Chondrocyte (in vitro differentiated cells): ENCODE results near the gene GALNT1. TPM values are rescaled to one million over a fixed set of nuclear protein-coding genes. Genes with fewer than 3 reads are reported as not detected.

ENCODE experiments used
- DNase-seq: peaks from one replicate; pipeline ENCODE4 v3.0.0; 2021; ENCODE audit warnings: mixed read lengths, low spot score
- H3K27ac Mint-ChIP-seq: one replicate; pipeline ENCODE4 v1.8.0; 2021; ENCODE audit warnings: mild to moderate bottlenecking, moderate library complexity, mixed read lengths; ENCODE audit not compliant: unreplicated experiment
- H3K27me3 Mint-ChIP-seq: 2 replicates; pipeline ENCODE4 v1.8.0; 2021; ENCODE audit warnings: low read depth, mixed read lengths
- H3K36me3 Mint-ChIP-seq: 2 replicates; pipeline ENCODE4 v1.8.0; 2021; ENCODE audit warnings: low read depth, mixed read lengths
- H3K4me1 Mint-ChIP-seq: 2 replicates; pipeline ENCODE4 v1.8.0; 2021; ENCODE audit warnings: low read depth, mild to moderate bottlenecking, mixed read lengths
- H3K4me3 Mint-ChIP-seq: one replicate; pipeline ENCODE4 v1.8.0; 2021; ENCODE audit warnings: mild to moderate bottlenecking, moderate library complexity, mixed read lengths; ENCODE audit not compliant: unreplicated experiment
- H3K9me3 Mint-ChIP-seq: 2 replicates; pipeline ENCODE4 v1.8.0; 2021; ENCODE audit warnings: low read depth, mixed read lengths
- total RNA-seq: library from RNA; stranded (reverse); gene quantifications from 3 replicates; pipeline ENCODE4 v1.2.1, GENCODE V29; 2021
- TF ChIP-seq, protein P1 (sequence below): fragments of 200-600 bp; sonication (generic); IDR thresholded peaks from 2 replicates; pipeline ENCODE4 v1.5.0; 2021; ENCODE audit warnings: antibody characterized with exemption, mild to moderate bottlenecking, moderate library complexity

The GALNT1 gene
- total RNA-seq, 1 donor from 2014 or later = 228 TPM

DNA sequence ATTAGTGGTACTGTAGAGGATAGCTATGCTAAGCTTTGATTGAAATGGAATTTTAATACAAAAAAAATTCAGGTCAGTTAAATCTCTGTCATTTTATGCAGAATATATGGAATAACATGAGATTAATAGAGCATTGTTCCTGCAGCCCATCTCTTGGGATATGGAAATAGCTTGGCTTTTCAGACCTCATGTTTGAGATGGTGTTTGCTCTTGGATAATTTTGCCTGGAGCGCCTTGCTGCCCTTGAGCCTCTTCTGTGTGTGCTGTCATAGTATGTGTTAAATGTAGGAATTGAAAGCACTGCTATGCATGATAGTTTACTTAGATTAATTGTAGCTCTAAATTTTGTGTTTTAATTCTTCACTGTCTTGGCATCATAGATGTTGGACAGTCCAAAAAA is 27.7 kb downstream of the GALNT1 start:
- no peaks in the 10 kb centered on the region for H3K9me3 Mint-ChIP-seq
- H3K27ac Mint-ChIP-seq = no peak overlapping the region
- no peak overlapping the region for H3K4me3 Mint-ChIP-seq
- H3K36me3 Mint-ChIP-seq = no peaks in the 10 kb centered on the region
- DNase-seq = no peak
- TF ChIP-seq, protein P1, sequence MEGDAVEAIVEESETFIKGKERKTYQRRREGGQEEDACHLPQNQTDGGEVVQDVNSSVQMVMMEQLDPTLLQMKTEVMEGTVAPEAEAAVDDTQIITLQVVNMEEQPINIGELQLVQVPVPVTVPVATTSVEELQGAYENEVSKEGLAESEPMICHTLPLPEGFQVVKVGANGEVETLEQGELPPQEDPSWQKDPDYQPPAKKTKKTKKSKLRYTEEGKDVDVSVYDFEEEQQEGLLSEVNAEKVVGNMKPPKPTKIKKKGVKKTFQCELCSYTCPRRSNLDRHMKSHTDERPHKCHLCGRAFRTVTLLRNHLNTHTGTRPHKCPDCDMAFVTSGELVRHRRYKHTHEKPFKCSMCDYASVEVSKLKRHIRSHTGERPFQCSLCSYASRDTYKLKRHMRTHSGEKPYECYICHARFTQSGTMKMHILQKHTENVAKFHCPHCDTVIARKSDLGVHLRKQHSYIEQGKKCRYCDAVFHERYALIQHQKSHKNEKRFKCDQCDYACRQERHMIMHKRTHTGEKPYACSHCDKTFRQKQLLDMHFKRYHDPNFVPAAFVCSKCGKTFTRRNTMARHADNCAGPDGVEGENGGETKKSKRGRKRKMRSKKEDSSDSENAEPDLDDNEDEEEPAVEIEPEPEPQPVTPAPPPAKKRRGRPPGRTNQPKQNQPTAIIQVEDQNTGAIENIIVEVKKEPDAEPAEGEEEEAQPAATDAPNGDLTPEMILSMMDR = no peak
- peaks cover 69% of the 10 kb centered on the region for H3K4me1 Mint-ChIP-seq
- no peaks in the 10 kb centered on the region for H3K27me3 Mint-ChIP-seq

DNA sequence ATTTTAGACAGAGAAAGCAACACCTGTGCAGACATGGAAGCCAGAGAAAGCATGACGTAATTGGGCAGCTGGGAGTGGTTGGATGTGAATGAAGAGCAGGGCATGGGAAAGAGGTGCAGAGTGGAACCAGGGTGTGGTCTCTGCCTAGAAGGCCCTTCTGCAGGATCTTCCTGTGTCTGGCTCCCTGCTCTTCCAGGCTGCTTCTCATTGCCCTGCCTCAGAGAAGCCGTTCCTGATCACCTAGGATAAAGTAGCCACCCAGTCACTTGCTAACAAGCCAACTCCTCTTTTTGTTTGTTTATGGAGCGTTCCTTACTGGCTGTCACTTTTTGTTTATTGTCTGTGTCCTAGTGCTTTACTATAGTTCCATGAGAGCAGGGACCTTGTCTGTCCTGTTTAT is 28.5 kb downstream of the GALNT1 start:
- Mint-ChIP-seq H3K9me3 (no peaks in the 10 kb centered on the region), H3K27ac (peak overlapping the region; percentile 66), H3K36me3 (no peaks in the 10 kb centered on the region), H3K4me3 (no peak overlapping the region), H3K27me3 (no peaks in the 10 kb centered on the region), H3K4me1 (peaks cover 60% of the 10 kb centered on the region)
- TF ChIP-seq, protein P1 = no peak
- DNase-seq = no peak

DNA sequence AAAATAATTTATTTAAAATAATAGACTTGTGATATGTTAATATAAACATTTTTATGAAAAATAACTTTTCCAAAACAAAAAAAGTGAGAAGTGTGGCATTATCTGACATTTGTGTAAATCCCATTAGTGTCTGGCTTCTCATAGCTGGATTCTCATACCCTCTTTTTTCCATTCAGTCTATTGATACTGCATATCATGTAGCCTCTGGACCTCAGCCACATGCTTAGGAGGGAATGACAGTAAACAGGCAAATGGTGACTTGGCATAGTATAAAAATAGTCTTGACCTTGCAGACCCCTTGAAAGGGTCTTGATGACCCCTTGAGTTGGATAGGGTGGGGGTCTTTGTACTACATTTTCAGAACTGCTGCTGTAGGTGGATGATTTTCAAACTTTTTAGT is 29.2 kb downstream of the GALNT1 start:
- Mint-ChIP-seq H3K9me3 (no peaks in the 10 kb centered on the region), H3K27me3 (no peaks in the 10 kb centered on the region), H3K27ac (no peak overlapping the region), H3K4me3 (no peak overlapping the region), H3K36me3 (no peaks in the 10 kb centered on the region), H3K4me1 (peaks cover 57% of the 10 kb centered on the region)
- TF ChIP-seq, protein P1 = no peak
- no peak for DNase-seq

DNA sequence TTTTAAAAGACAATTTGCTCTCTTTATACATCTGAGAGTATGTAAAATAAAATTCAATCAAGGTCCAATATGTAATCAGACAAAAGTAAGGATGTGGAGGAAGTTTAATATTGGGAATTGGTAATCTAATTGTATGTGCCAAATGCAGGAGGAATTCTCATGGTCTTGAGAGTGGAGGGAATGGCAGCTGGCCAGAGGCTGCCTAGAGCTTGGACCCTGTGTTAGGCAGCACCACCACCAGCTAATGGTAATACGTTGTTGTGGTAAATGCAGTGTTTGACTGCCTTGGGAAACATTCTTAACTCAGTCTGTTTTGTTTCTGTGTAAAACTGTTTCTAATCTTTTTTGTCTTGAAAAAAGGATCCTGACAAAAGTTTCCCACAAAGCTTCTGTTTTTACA is 30.0 kb downstream of the GALNT1 start:
- DNase-seq = no peak
- H3K4me3 Mint-ChIP-seq = no peak overlapping the region
- H3K9me3 Mint-ChIP-seq = no peaks in the 10 kb centered on the region
- no peak overlapping the region for H3K27ac Mint-ChIP-seq
- H3K36me3 Mint-ChIP-seq = no peaks in the 10 kb centered on the region
- TF ChIP-seq, protein P1 = no peak
- H3K27me3 Mint-ChIP-seq = no peaks in the 10 kb centered on the region
- H3K4me1 Mint-ChIP-seq = peaks cover 51% of the 10 kb centered on the region

- DNase-seq = no peak
- Mint-ChIP-seq H3K4me3 (no peak overlapping the region), H3K27me3 (no peaks in the 10 kb centered on the region), H3K9me3 (no peaks in the 10 kb centered on the region), H3K4me1 (peaks cover 16% of the 10 kb centered on the region), H3K27ac (no peak overlapping the region), H3K36me3 (no peaks in the 10 kb centered on the region)
- TF ChIP-seq, protein P1 = no peak
These were observed 34.5 kb downstream of the GALNT1 start for GRCh38 chr18:35616074-35616473.
